SU-DHL-6 (cell line): Measurements from ENCODE around the gene GUCA1C.

Experiments
- CTCF ChIP-seq: fragments of 200-600 bp; sonication (generic); IDR thresholded peaks from one replicate; pipeline ENCODE4 v1.5.1; 2017; ENCODE audit warnings: antibody characterized with exemption, mild to moderate bottlenecking, low read length, moderate library complexity; ENCODE audit not compliant: insufficient read depth, poor library complexity, severe bottlenecking
- EZH2phosphoT487 ChIP-seq: fragments of 200-600 bp; sonication (generic), shearing (Covaris generic); conservative IDR thresholded peaks from 2 replicates; pipeline ENCODE4 v1.6.1; 2018; ENCODE audit warnings: mild to moderate bottlenecking, antibody characterized with exemption, low read length, moderate library complexity, mixed read lengths

DNA sequence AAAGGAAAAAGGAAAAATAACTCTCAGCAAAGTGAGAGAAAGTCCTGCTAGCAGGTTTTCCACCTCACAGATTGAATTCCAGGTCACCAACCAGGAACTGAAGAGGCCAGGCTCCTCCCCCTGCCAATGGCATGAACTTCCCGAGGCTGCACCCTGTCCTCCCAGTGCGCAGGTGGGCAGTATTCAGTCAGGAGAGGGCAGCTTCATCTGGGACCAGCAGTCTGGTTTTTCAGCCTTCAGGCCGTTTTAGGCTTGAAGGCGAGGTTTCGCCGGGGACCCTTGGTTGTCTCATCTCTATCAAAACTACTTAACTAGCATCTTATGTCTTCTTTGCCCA lies 89.9 kb downstream of the GUCA1C start:
- TF ChIP-seq CTCF, result no peak
- TF ChIP-seq EZH2phosphoT487, result no peak
